OCI-LY3 (cell line): ENCODE measurements around the gene MPZL1.

Source experiments
- CTCF ChIP-seq: fragments of 200-600, 300-600 bp; sonication (generic); IDR thresholded peaks from 2 replicates; pipeline ENCODE4 v1.5.1; 2014; ENCODE audit warnings: antibody characterized with exemption, low read length, low read depth
- EZH2phosphoT487 ChIP-seq: fragments of 200-600 bp; shearing (Covaris generic); IDR thresholded peaks from 2 replicates; pipeline ENCODE4 v1.6.1; 2018; ENCODE audit warnings: antibody characterized with exemption, mixed run types, low read depth

- TF ChIP-seq CTCF, result no peak
- TF ChIP-seq EZH2phosphoT487, result no peak
Measured at GRCh38 chr1:167789501-167789900, 67.7 kb downstream of the MPZL1 start.
